ENCODE measurements around the gene NDUFA8.

- TF ChIP-seq ZFX (IDR thresholded peaks at IDR 0.05) (no peak), CTCF (conservative IDR thresholded peaks at IDR 0.05) (no peak)
Measured at GRCh38 chr9:122135529-122135859, 24.1 kb downstream of the NDUFA8 start.

All from C4-2B (cell line).